AG09319 (cell line): ENCODE data around the gene LCMT1.

ENCODE experiments used
- DNase-seq: peaks from one replicate; pipeline ENCODE4 v3.0.0-alpha.2; 2010; ENCODE audit warnings: low read depth; ENCODE audit errors: extremely low read depth
- CTCF ChIP-seq: IDR thresholded peaks from 2 replicates; pipeline ENCODE4 v1.5.1; 2011; ENCODE audit warnings: low read depth, mild to moderate bottlenecking, inconsistent platforms, low read length, moderate library complexity

LCMT1 gene

DNA sequence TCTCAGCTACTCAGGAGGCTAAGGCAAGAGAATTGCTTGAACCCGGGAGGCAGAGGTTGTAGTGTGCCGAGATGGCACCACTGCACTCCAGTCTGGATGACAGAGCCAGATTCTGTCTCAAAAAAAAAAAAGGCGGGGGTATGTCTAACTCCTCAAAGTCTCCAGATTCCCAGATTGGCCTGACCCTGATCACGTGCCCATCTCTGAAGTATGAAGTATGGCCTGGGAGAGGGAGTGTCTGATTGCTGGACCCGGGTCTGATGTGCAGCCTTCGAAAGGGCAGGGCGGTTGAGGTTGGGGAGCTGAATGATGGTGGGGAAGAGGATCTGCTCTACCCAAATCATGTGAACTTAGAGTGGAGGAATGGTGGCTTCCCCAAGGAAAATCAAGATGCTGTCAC, 87.9 kb downstream of the LCMT1 start:
- TF ChIP-seq CTCF = no peak
- no peak for DNase-seq

DNA sequence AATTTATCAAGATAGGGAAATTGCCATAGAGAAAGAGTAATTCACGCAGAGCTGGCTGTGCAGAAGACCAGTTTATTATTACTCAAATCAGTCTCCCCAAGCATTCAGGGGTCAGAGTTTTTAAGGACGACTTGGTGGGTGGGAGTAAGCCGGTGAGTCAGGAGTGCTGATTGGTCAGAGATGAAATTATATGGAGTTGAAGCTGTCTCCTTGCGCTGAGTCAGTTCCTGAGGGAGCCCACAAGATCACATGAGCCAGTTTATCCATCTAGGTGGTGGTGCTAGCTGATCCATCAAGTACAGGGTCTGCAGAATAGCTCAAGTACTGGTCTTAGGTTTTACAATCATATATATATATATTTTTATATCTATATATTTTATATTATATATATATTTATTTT, 99.2 kb downstream of the LCMT1 start:
- DNase-seq = no peak
- TF ChIP-seq CTCF = no peak

DNA sequence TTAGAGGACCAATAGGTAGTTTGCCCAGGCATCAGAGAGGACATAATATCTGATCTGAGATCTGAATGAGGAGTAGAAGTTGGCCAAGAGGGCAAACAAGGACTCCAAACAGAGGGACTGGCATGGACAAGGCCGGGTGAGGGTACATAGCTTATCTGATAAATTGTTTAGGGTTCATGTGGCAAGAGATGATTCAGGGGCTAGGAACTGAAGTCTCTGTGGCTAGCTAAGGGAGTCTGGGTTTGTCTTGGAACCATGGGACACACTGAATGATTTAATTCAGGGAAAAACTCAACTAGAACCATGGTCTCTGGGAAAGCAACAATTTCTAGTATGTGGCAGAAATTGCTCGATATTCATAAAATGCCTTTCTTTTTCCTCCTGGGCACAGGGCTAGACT, 101.1 kb downstream of the LCMT1 start:
- no peak for DNase-seq
- TF ChIP-seq CTCF = no peak

DNA sequence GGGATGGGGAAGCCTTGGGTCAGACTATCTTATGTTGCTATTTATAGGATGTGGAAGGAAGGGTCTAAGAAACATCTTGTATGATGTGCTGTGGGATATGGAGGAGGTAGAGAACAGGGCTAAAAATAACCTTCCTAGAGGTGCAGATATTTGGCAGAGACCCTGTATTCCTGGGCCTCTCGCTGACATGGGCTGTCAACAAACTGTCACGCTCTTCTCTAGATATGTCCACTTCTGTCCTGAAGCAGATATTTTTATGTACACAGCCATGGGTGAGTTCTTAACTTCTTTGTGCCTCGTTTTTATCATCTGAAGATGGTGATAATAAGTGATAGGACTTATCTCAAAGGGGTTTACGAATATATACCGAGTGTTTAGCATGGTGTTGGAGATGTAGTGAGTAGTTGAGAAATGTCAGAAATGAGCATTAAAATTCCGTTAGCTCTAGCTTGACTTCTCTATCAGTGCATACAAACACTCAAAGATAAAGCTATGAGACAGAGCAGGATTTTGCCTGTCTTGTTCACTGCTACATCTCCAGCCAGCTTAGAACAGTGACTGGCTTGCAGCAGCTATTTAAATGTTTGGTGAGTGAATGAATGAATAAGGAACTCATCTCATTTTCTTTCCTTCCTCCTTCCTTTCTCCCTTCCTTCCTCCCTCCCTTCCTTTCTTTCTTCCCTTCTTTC, 102.3 kb downstream of the LCMT1 start:
- DNase-seq = no peak
- no peak for TF ChIP-seq CTCF

DNA sequence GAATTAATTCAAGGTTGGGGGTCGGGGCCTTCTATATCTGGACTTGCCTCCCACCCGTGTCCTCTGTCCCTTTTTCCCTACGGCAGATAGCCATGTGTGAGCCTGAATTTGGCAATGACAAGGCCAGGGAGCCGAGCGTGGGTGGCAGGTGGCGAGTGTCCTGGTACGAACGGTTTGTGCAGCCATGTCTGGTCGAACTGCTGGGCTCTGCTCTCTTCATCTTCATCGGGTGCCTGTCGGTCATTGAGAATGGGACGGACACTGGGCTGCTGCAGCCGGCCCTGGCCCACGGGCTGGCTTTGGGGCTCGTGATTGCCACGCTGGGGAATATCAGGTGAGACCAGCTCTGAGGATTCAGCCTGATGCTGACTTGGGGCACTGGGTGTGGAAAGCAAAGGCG, 105.6 kb downstream of the LCMT1 start:
- no peak for TF ChIP-seq CTCF
- DNase-seq = no peak

- no peak for TF ChIP-seq CTCF
- DNase-seq = no peak
Observed at GRCh38 chr16:25217921-25218320, 106.4 kb downstream of the LCMT1 start.

DNA sequence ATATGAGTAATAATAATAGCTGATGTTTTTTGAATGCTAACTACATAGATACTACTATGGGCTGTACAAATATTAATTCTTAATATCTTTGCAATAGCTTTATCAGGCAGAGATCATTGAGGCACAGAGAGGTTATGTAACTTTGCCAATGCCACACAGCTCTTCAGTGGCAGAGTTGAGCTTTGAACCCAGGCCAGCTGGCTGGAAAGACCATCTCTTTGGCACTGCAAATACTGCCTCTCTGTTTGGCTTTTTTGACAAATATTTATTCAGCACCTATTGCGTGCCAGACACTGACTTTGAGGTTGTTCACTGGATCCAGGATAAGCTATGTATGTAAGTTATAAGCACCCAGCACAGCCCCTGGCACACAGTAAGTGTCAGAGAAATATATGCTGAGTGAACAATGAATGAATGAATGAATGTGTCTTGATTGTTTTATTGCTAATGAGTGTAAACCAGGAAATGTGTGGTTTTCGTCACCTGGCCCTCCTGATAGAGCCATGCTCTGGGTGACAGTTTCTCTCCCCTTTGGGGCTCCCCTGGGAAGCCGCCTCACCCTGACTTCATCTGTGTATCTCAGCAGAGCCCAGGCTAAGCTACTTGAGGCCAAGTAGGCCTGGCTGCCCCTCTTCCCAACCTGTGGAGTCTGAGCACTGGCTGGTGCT, 107.7 kb downstream of the LCMT1 start:
- DNase-seq = no peak
- no peak for TF ChIP-seq CTCF
